Muscle layer of colon (tissue), 2 donors: ENCODE data around the gene ALDH1L1.
A peak's percentile ranks its signal among the peaks of the same experiment; 100 is the strongest.
"Not testable (repeated sequence)": the region's sequence is repeated elsewhere in the genome, so short reads cannot be mapped to it uniquely, and the experiment has no call there.

Experiments
- H3K27ac ChIP-seq: one replicate; pipeline ENCODE4 v1.7.0; 2013; ENCODE audit warnings: low read depth, mild to moderate bottlenecking, low read length, moderate library complexity
- H3K27me3 ChIP-seq, 2 donors: one replicate each; pipeline ENCODE4 v1.7.0; 2013; ENCODE audit warnings: low read length in 2 of 2, mild to moderate bottlenecking in 2 of 2; ENCODE audit not compliant: insufficient read depth in 2 of 2, control insufficient read depth in 1 of 2
- H3K36me3 ChIP-seq: one replicate; pipeline ENCODE4 v1.7.0; 2013; ENCODE audit warnings: mild to moderate bottlenecking, low read length; ENCODE audit not compliant: insufficient read depth
- H3K4me1 ChIP-seq: one replicate; pipeline ENCODE4 v1.7.0; 2013; ENCODE audit warnings: mild to moderate bottlenecking, low read length; ENCODE audit not compliant: insufficient read depth
- H3K4me3 ChIP-seq, 2 donors: one replicate each; pipeline ENCODE4 v1.7.0; 2013; ENCODE audit warnings: low read length in 2 of 2, low read depth in 1 of 2, mild to moderate bottlenecking in 1 of 2, moderate library complexity in 1 of 2
- H3K9ac ChIP-seq: one replicate; pipeline ENCODE4 v1.7.0; 2013; ENCODE audit warnings: low read length
- H3K9me3 ChIP-seq: one replicate; pipeline ENCODE4 v1.7.0; 2013; ENCODE audit warnings: mild to moderate bottlenecking, low read length
- donor health status: abdominal sarcoma.
- donor health status: Adenocarcinoma of cecum.

The ALDH1L1 gene

GRCh38 chr3:126092128-126092527 lies 88.3 kb downstream of the ALDH1L1 start:
- H3K36me3 ChIP-seq, H3K27me3 ChIP-seq, H3K4me1 ChIP-seq, H3K4me3 ChIP-seq, H3K9me3 ChIP-seq, H3K9ac ChIP-seq, H3K27ac ChIP-seq: not testable (repeated sequence)

- Histone ChIP-seq H3K27me3 (no peaks in the 10 kb centered on the region), H3K9me3 (no peaks in the 10 kb centered on the region), H3K36me3 (no peaks in the 10 kb centered on the region), H3K4me1 (peaks cover 7% of the 10 kb centered on the region), H3K27ac (no peak overlapping the region), H3K9ac (no peak overlapping the region), H3K4me3 (no peak overlapping the region)
Observed at GRCh38 chr3:126087552-126088175, 92.7 kb downstream of the ALDH1L1 start.

- no peaks in the 10 kb centered on the region for H3K27me3 ChIP-seq
- no peak overlapping the region for H3K27ac ChIP-seq
- H3K9ac ChIP-seq = no peak overlapping the region
- H3K4me3 ChIP-seq = no peak overlapping the region
- no peaks in the 10 kb centered on the region for H3K36me3 ChIP-seq
- no peaks in the 10 kb centered on the region for H3K9me3 ChIP-seq
- H3K4me1 ChIP-seq = peaks cover 14% of the 10 kb centered on the region
Observed at GRCh38 chr3:126085841-126086240, 94.5 kb downstream of the ALDH1L1 start.

GRCh38 chr3:126085276-126085675 lies 95.1 kb downstream of the ALDH1L1 start:
- Histone ChIP-seq H3K9ac (no peak overlapping the region), H3K27me3 (no peaks in the 10 kb centered on the region), H3K9me3 (no peaks in the 10 kb centered on the region), H3K27ac (no peak overlapping the region), H3K4me1 (peaks cover 14% of the 10 kb centered on the region), H3K36me3 (no peaks in the 10 kb centered on the region), H3K4me3 (no peak overlapping the region)

- peaks cover 14% of the 10 kb centered on the region for H3K4me1 ChIP-seq
- no peaks in the 10 kb centered on the region for H3K36me3 ChIP-seq
- peak overlapping the region; percentile 86 for H3K27ac ChIP-seq
- peak overlapping the region in 1 of 2 donors; percentile 45 for H3K4me3 ChIP-seq
- no peaks in the 10 kb centered on the region for H3K27me3 ChIP-seq
- H3K9me3 ChIP-seq = no peaks in the 10 kb centered on the region
- no peak overlapping the region for H3K9ac ChIP-seq
Observed at GRCh38 chr3:126084768-126085180, 95.6 kb downstream of the ALDH1L1 start.

- peak within 1 kb of the TSS; percentile 45 to 77 for H3K4me3 ChIP-seq
- peak within 1 kb of the TSS; percentile 86 for H3K27ac ChIP-seq
- no peaks in the 10 kb centered on the region for H3K36me3 ChIP-seq
- no peaks in the 10 kb centered on the region for H3K27me3 ChIP-seq
- H3K9ac ChIP-seq = peak within 1 kb of the TSS; percentile 33
- H3K9me3 ChIP-seq = no peaks in the 10 kb centered on the region
- H3K4me1 ChIP-seq = peaks cover 14% of the 10 kb centered on the region
Observed at GRCh38 chr3:126083913-126084767, 96.2 kb downstream of the ALDH1L1 start, which contains the start of gene SLC41A3. TSS of gene SLC41A3 (minus strand) at chr3:126084124. CDS start at chr3:126068219, 15,905 bp downstream.

GRCh38 chr3:126083511-126083912 lies 96.9 kb downstream of the ALDH1L1 start:
- Histone ChIP-seq H3K4me3 (peak overlapping the region; percentile 45 to 67), H3K9me3 (no peaks in the 10 kb centered on the region), H3K36me3 (no peaks in the 10 kb centered on the region), H3K4me1 (peaks cover 14% of the 10 kb centered on the region), H3K9ac (peak overlapping the region; percentile 14), H3K27me3 (no peaks in the 10 kb centered on the region), H3K27ac (peak overlapping the region; percentile 86)

GRCh38 chr3:126083138-126083445 lies 97.3 kb downstream of the ALDH1L1 start:
- Histone ChIP-seq H3K4me3 (peak overlapping the region; percentile 45 to 67), H3K9ac (peak overlapping the region; percentile 14), H3K27ac (peak overlapping the region; percentile 86), H3K4me1 (peaks cover 14% of the 10 kb centered on the region), H3K27me3 (no peaks in the 10 kb centered on the region), H3K36me3 (no peaks in the 10 kb centered on the region), H3K9me3 (no peaks in the 10 kb centered on the region)

GRCh38 chr3:126082362-126083137 lies 97.8 kb downstream of the ALDH1L1 start:
- H3K4me3 ChIP-seq = peak overlapping the region in 1 of 2 donors; percentile 67
- no peaks in the 10 kb centered on the region for H3K36me3 ChIP-seq
- H3K27ac ChIP-seq = no peak overlapping the region
- H3K9ac ChIP-seq = no peak overlapping the region
- peaks cover 14% of the 10 kb centered on the region for H3K4me1 ChIP-seq
- H3K9me3 ChIP-seq = no peaks in the 10 kb centered on the region
- H3K27me3 ChIP-seq = no peaks in the 10 kb centered on the region

GRCh38 chr3:126081618-126082361 lies 98.6 kb downstream of the ALDH1L1 start:
- H3K4me3 ChIP-seq = no peak overlapping the region
- H3K9ac ChIP-seq = no peak overlapping the region
- H3K27ac ChIP-seq = no peak overlapping the region
- H3K4me1 ChIP-seq = peaks cover 14% of the 10 kb centered on the region
- H3K36me3 ChIP-seq = no peaks in the 10 kb centered on the region
- no peaks in the 10 kb centered on the region for H3K9me3 ChIP-seq
- H3K27me3 ChIP-seq = no peaks in the 10 kb centered on the region

GRCh38 chr3:126080970-126081369 lies 99.4 kb downstream of the ALDH1L1 start:
- H3K27me3 ChIP-seq = no peaks in the 10 kb centered on the region
- H3K4me1 ChIP-seq = peaks cover 14% of the 10 kb centered on the region
- H3K4me3 ChIP-seq = no peak overlapping the region
- no peak overlapping the region for H3K27ac ChIP-seq
- no peaks in the 10 kb centered on the region for H3K36me3 ChIP-seq
- H3K9ac ChIP-seq = no peak overlapping the region
- no peaks in the 10 kb centered on the region for H3K9me3 ChIP-seq
